ACC112 (cell line): ENCODE measurements around the gene RBFOX1.
"Not testable (repeated sequence)": the region's sequence is repeated elsewhere in the genome, so short reads cannot be mapped to it uniquely, and the experiment has no call there.

Experiments
- H2AFZ ChIP-seq: fragments of 200-600 bp; sonication (generic); one replicate; pipeline ENCODE4 v1.6.0; 2017; ENCODE audit warnings: antibody characterized with exemption, low read length; ENCODE audit not compliant: unreplicated experiment
- H3K27ac ChIP-seq: fragments of 200-600 bp; sonication (generic); 2 replicates; pipeline ENCODE4 v1.5.1; 2014; ENCODE audit warnings: low read depth, mild to moderate bottlenecking, antibody characterized with exemption, low read length, moderate library complexity
- H3K27me3 ChIP-seq: fragments of 200-600 bp; sonication (generic); 2 replicates; pipeline ENCODE4 v1.6.1; 2014; ENCODE audit warnings: mild to moderate bottlenecking, antibody characterized with exemption, low read length, moderate library complexity, mixed read lengths; ENCODE audit not compliant: insufficient read depth
- H3K36me3 ChIP-seq: fragments of 200-600 bp; sonication (generic); 2 replicates; pipeline ENCODE4 v1.6.1; 2016; ENCODE audit warnings: mild to moderate bottlenecking, antibody characterized with exemption, low read length, moderate library complexity, mixed read lengths; ENCODE audit not compliant: insufficient read depth
- H3K4me1 ChIP-seq: fragments of 200-600 bp; sonication (generic); one replicate; pipeline ENCODE4 v1.6.1; 2016; ENCODE audit warnings: low read length, mixed read lengths; ENCODE audit not compliant: insufficient read depth, unreplicated experiment, control insufficient read depth
- H3K4me3 ChIP-seq: fragments of 200-600 bp; sonication (generic); 2 replicates; pipeline ENCODE4 v1.5.1; 2014; ENCODE audit warnings: mild to moderate bottlenecking, low read depth, low read length
- H3K79me2 ChIP-seq: fragments of 200-600 bp; sonication (generic); one replicate; pipeline ENCODE4 v1.6.0; 2016; ENCODE audit warnings: low read length; ENCODE audit not compliant: control insufficient read depth, unreplicated experiment, insufficient read depth

RBFOX1 gene

DNA sequence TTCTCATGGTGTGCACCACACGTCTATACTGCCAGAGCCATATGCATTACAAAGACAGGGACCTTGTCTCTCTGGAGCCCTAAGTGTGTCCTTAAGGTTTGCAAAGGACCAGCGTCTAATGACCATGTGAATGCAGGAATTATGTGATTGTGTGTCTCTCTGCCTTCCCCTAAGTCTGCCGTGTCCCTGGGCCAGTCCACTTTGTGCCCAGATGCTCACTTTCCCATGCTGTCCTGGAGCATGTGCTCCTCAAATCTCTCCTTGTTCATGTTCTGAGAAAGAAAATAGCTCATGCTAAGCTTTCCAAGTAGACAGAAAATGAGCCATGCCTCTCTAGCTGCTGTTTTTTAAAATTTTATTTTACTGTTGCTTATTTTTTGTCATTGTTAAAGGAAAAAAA, 125.5 kb downstream of the RBFOX1 start:
- Histone ChIP-seq H3K4me1 (no peaks in the 10 kb centered on the region), H2AFZ (no peak overlapping the region), H3K27me3 (no peaks in the 10 kb centered on the region)

DNA sequence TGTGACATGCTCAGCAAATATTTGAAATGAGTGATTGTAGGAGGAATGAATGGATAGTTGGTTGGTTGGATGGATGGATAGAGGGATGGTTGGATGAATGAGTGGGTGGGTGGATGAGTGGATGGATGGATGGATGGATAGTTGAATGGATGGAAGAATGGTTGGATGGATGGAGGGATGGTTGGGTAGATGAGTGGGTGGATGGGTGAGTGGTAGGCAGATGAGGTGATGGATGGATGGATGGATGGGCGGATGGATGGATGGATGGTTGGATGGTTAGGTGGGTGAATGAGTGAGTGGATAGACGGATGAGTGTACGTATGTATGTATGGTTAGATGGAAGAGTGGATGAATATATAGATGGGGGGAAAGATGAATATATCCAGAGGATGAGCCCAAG, 137.7 kb downstream of the RBFOX1 start:
- no peaks in the 10 kb centered on the region for H3K4me1 ChIP-seq
- H3K4me3 ChIP-seq, result no peak overlapping the region
- H2AFZ ChIP-seq, result no peak overlapping the region
- H3K27me3 ChIP-seq, result no peaks in the 10 kb centered on the region
- no peak overlapping the region for H3K27ac ChIP-seq
- no peaks in the 10 kb centered on the region for H3K79me2 ChIP-seq
- no peaks in the 10 kb centered on the region for H3K36me3 ChIP-seq

More for the DNA sequence above, 125.5 kb downstream of the RBFOX1 start:
- no peaks in the 10 kb centered on the region for H3K79me2 ChIP-seq
- H3K4me3 ChIP-seq, result no peak overlapping the region
- H3K27ac ChIP-seq, result no peak overlapping the region
- H3K36me3 ChIP-seq, result no peaks in the 10 kb centered on the region

DNA sequence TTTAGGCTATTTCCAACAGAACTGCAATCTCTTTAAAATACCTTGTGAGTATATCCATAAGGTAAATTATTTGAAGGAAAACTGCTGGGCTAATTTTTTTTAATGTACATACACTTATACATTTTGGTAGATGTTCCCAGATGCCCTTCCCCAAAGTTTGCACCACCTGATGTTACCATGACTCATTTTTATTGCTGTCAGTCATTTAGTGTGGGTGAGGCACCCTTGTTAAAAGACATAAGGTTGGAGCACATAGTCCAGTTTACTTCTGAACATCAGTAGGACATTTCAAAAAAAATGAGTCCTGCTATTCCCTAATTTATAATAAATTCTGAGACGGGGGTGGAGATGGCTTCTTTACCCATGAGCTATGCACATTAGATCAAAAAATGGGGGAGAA, 138.6 kb downstream of the RBFOX1 start:
- H2AFZ ChIP-seq, result no peak overlapping the region
- H3K79me2 ChIP-seq, result no peaks in the 10 kb centered on the region
- H3K36me3 ChIP-seq, result no peaks in the 10 kb centered on the region
- no peak overlapping the region for H3K27ac ChIP-seq
- no peak overlapping the region for H3K4me3 ChIP-seq
- no peaks in the 10 kb centered on the region for H3K4me1 ChIP-seq
- no peaks in the 10 kb centered on the region for H3K27me3 ChIP-seq

DNA sequence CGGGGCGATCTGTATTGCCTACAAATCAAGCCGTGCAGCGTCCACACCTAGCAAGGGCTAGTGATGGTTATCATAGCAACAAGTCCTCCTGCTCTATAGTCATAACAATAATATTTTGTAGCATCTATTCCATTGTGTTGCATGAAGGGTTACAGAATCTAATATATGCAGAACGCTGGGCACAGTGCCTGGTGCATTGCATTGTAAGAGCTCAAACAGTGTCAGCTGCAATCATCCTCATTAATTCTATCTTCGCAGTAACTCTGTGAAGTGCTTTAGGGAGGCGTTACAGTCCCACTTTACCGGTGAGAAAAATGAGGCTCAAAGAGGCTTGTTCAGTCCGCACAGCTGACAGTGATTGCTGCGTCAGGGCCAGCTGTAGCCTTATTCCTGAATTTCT, 149.4 kb downstream of the RBFOX1 start:
- no peak overlapping the region for H3K27ac ChIP-seq
- no peak overlapping the region for H3K4me3 ChIP-seq
- no peaks in the 10 kb centered on the region for H3K27me3 ChIP-seq
- H3K4me1 ChIP-seq, result no peaks in the 10 kb centered on the region
- no peaks in the 10 kb centered on the region for H3K36me3 ChIP-seq
- no peaks in the 10 kb centered on the region for H3K79me2 ChIP-seq
- no peak overlapping the region for H2AFZ ChIP-seq

DNA sequence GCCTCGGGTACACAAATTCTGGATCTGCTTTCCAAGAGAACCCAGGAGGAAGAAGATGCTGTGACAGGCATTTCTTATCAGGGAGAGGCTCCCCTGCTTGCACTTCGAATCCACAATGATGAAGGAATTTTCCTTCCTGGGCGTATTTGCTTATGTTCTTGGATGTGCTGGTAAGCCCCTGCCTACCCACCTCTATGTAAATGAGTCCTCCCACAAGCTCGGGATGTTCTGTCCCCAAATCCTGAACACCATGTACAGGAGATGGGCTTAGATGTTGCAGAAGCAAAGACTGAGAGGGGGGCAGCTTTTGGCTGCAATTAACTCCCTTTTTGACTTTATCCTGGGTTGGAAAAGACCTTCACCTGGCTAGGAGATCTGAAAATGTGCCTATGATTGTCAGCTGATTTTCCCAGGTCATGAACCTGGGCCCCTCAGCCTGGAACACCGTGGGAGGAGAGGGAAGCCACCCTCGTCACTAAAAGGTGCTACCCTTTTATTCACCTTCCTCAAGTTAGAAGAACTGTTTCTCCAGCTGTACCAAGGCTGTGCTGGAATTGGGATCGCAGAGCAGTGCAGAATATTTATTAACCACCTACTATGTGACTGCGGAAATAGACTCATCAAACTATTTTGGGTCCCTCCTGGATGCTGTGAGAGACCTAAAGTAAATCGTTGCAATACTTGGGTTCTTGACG, 150.1 kb downstream of the RBFOX1 start:
- Histone ChIP-seq H3K27me3 (no peaks in the 10 kb centered on the region), H3K27ac (no peak overlapping the region), H3K4me1 (no peaks in the 10 kb centered on the region), H3K79me2 (no peaks in the 10 kb centered on the region), H2AFZ (no peak overlapping the region), H3K4me3 (no peak overlapping the region), H3K36me3 (no peaks in the 10 kb centered on the region)

DNA sequence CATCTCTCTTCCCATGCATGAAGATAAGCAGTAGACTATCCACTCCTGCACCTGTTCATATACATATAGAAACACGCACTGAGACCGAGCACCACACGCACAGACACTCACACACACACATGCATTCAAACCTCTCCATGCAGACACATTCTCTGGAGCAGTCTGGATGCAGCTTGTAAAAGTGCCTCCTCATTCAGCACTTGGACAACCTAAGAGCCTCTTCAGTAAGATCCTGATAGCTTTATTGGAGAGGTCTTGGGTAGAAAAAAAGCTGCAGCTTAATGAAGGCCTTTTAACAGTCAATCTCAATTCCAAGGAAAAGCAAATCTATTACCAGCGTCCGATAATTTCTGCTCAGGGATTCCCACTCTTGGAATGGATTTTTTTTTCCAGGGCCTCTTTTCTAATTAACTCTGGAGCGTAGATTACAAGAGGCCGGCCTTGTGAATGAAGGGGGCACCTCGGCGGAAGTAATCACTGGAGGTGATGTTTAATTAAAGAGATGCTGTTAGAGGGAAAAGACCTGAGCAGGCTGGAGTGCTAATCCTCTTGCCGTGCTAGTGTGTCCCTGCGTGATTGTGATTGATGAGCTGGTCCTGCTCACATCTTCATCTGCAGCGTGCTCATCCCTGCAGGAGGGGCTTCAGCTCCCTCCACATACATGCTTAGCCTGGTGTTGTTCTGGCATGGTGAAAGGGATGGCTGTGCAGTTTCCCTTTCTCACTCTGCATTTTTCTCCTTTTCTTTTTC, 155.1 kb downstream of the RBFOX1 start:
- H3K4me3 ChIP-seq, result no peak overlapping the region
- H3K27ac ChIP-seq, result no peak overlapping the region
- no peak overlapping the region for H2AFZ ChIP-seq
- no peaks in the 10 kb centered on the region for H3K4me1 ChIP-seq
- no peaks in the 10 kb centered on the region for H3K79me2 ChIP-seq
- no peaks in the 10 kb centered on the region for H3K36me3 ChIP-seq
- H3K27me3 ChIP-seq, result no peaks in the 10 kb centered on the region

DNA sequence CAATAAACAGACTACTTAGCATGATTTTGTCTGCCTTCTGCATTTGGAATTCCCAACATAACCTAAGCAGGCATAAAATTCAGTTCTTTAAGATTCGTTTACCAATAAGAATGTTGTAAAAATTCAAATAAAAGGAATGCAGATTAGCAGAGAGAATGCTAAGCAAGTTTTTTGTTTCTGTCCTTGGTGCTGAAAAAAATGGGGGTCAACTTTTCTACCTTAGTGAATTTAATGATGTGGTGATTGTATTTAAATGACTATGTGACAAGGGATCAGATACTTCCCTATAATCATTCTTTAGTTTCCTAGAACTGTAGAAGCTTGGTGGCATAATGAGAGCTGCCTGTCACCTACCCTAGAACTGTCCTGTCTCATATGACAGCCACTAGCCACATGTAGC, 159.5 kb downstream of the RBFOX1 start:
- Histone ChIP-seq H3K79me2 (no peaks in the 10 kb centered on the region), H3K27ac (no peak overlapping the region), H3K4me3 (no peak overlapping the region), H3K4me1 (no peaks in the 10 kb centered on the region), H3K36me3 (no peaks in the 10 kb centered on the region), H2AFZ (no peak overlapping the region), H3K27me3 (no peaks in the 10 kb centered on the region)

DNA sequence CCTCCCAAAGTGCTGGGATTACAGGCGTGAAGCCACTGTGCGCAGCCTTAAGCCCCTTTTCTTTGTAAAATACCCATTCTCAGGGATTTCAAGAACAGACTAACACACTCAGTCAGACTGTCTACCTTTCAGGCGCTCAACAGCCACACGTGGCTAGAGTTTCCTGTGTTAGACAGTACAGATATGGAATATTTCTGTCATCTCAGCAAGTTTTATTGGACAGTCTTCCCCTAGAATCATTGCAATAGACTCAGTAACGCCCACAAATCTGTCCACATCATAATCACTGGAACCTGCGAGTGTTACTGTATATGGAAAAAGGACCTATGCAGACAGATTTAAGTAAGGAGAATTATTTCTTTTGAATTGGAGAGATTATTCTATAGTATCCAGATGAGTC, 160.5 kb downstream of the RBFOX1 start:
- no peak overlapping the region for H2AFZ ChIP-seq

DNA sequence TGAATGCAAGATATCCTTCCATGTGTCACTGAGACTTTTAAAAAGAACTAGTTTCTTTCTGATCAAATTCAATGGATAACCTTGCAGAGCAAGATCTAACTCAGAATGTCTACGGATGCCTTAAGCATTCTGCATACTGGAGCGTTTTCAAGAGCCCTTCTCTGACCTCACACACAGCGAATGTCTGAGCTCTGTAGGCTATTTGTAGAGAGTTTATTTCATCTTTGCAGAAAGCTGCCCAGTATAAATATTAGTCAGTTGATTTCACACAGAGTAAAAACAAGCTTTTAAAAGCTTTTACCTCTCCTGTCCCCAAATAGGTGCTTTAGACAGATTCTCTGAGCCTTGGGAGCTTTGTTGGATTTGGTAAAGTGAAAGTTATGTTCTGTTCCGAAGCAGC, 165.0 kb downstream of the RBFOX1 start:
- no peaks in the 10 kb centered on the region for H3K36me3 ChIP-seq
- no peaks in the 10 kb centered on the region for H3K4me1 ChIP-seq
- no peak overlapping the region for H3K27ac ChIP-seq
- H3K79me2 ChIP-seq, result no peaks in the 10 kb centered on the region
- H3K4me3 ChIP-seq, result no peak overlapping the region
- no peak overlapping the region for H2AFZ ChIP-seq
- H3K27me3 ChIP-seq, result no peaks in the 10 kb centered on the region

More for the DNA sequence above, 160.5 kb downstream of the RBFOX1 start:
- Histone ChIP-seq H3K4me3 (no peak overlapping the region), H3K4me1 (no peaks in the 10 kb centered on the region), H3K36me3 (no peaks in the 10 kb centered on the region), H3K79me2 (no peaks in the 10 kb centered on the region), H3K27ac (no peak overlapping the region), H3K27me3 (no peaks in the 10 kb centered on the region)

DNA sequence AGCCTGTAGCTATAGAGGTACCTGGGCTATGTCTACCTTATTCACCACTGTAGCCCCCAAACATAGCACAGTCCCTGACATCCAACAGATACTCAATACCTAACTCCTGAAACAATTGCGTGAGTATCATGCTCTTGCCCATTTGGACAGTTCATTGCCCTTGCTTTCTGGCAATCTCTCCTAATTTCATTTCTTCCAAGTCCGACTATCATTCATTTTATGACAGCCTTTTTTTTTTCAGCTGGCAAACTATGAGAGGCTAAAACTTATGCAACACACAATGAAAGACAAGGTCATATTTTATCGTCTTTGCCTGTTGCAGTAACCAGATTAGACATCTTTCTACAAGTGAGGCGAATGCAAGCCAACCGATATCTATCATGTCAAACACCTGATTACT, 169.2 kb downstream of the RBFOX1 start:
- Histone ChIP-seq H3K27ac (no peak overlapping the region), H3K27me3 (no peaks in the 10 kb centered on the region), H3K4me3 (no peak overlapping the region), H2AFZ (no peak overlapping the region), H3K4me1 (no peaks in the 10 kb centered on the region), H3K79me2 (no peaks in the 10 kb centered on the region), H3K36me3 (no peaks in the 10 kb centered on the region)

DNA sequence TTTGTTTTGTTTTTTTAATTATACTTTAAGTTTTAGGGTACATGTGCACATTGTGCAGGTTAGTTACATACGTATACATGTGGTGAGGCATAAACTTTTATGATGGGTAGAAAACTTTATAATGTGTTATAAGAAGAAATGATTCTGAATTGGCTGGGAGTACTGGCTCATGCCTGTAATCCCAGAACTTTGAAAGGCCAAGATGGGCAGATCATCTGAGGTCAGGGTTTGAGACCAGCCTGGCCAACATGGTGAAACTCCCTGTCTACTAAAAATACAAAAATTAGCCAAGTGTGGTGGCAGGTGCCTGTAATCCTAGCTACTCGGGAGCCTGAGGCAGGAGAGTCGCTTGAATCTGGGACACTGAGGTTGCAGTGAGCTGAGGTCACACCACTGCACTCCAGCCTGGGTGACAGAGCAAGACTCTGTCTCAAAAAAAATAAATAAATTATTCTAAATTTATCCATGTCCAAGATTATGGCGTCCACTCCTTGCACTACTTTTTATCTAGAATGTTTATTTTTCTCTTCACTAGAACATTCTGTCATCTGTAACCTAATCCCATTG, 170.0 kb downstream of the RBFOX1 start:
- H2AFZ ChIP-seq, H3K36me3 ChIP-seq, H3K79me2 ChIP-seq, H3K4me1 ChIP-seq, H3K4me3 ChIP-seq, H3K27me3 ChIP-seq, H3K27ac ChIP-seq: not testable (repeated sequence)
